Fibroblast of peridontal ligament (primary cell): ENCODE measurements around the gene HELZ2.

Experiments
- DNase-seq: peaks from one replicate; pipeline ENCODE4 v3.0.0-alpha.2; 2010; ENCODE audit errors: extremely low read depth

HELZ2 gene

DNA sequence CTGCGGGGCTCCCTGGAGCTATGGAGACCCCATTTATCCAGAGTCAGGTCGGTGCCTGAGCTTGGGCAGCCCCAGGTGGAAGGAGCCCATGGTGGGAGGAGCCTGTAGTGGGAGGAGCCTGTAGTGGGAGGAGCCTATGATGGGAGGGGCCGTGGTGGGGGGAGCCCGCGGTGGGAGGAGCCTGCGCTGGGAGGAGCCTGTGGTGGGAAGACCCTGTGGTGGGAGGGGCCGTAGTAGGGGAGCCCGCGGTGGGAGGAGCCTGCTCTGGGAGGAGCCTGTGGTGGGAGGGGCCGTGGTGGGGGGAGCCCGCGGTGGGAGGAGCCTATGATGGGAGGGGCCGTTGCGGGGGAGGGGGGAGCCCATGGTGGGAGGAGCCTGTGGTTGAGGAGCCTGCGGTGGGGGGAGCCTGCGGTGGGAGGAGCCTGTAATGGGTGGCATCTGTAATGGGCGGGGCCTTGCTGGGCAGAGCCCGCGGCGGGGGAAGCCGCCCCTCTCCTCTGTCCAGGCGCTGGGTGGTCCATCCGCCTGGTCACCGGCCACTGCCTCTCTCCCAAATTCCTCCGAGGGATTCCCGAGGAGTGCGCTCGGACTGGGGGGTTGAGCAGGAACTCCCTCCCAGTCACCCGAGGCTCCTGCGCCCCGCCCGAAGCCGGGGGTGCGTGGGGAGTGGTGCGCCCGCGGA, 20.6 kb downstream of the HELZ2 start:
- DNase-seq = peak; percentile 74

DNA sequence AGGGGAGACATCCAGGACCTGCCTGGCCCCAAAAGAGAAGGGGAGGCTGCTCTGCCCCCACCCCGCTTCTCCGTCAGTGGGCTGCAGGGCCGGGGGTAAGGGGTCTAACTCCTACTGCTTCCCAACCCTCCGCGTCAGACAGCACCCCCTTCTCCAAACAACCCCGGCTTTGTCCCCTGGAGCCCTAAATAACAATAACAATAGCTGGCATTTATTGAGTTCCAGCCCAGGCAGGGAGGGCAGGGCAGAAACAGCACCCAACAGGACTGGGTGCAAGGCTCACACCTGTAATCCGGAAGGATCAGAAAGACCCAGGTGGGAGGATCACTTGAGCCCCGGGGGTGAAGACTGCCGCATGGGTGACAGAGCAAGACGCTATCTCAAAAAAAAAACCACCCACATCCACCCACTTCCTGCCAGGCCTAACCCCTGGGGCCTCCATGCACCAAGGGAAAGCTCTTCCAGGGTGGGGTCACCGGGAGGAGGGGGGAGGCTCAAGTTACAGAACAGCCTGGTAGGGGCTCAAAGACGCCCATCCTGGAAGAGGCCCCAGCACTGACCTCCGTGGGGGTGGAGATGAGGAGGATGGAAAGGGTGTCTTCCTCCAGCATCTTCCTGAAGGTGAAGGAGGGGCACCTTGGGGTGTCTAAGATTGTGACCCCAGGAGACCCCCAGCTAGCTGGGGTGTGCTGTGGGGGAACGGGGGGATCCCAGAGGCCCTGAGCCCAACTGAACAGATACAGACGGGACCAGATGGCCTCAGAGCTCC, 21.4 kb downstream of the HELZ2 start:
- no peak for DNase-seq

DNA sequence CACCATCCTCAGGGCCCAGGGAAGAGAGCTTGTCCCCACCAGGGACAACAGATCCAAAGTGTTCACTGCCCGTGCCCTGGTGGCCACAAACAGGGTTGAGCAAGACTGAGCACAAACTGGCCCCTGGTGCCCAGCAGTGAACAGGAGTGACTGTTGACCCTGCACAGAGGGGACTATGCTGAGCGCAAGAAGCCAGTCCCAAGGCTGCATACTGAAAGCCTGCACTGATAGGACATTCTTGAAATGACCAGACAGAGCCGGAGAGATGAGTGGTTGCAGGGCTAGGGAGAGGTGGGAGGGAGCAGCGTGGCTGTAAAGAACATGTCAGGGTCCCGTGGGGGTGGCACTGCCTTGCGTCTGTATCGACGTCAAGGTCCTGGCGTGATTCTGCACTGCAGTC, 23.0 kb downstream of the HELZ2 start:
- no peak for DNase-seq

DNA sequence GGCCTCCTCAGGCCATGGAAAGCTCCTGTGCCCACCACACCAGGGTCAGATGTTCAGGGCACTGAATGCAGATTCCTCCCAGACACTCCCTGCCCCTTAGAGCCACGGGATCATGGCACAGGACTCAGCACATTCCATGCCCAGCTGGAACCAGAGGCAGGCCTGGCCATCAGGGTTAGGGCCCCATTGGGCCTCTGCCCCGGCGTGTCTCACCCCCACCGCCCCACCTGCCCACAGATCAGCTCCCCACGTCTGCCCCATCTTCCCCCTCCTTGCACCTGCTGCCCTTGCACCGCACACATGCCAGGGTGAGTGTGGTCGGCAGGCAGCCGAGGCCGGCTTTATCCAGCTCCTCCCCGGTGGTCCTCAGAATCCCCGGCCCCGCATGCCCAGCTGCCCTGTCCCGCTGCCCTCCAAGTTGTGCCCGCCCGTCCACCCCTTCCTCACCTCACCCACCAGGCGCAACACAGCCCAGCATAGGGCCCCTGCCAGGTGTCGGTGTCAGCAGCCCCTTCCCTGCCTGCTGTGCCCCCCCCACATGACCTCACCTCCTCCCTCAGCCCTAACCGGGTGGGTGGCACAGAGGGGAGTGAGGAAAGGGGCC, 24.3 kb downstream of the HELZ2 start:
- DNase-seq = no peak

DNA sequence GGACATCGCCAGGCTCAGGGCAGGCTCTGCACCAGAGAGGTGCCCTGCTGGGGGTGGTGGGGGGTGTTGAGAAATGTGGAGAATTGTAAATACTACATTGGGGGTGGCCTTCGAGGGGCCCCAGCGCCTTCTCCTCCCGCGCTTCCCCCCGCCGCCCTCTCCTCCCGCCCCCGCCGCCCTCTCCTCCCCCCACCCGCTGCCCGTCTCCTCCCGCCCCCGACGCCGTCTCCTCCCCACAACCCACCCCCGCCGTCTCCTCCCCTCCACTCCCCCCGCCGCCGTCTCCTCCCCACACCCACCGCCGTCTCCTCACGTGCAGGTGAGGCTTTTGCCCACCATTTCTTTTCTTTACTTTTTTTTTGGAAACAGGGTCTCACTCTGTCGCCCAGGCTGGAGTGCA, 25.0 kb downstream of the HELZ2 start:
- DNase-seq = no peak

DNA sequence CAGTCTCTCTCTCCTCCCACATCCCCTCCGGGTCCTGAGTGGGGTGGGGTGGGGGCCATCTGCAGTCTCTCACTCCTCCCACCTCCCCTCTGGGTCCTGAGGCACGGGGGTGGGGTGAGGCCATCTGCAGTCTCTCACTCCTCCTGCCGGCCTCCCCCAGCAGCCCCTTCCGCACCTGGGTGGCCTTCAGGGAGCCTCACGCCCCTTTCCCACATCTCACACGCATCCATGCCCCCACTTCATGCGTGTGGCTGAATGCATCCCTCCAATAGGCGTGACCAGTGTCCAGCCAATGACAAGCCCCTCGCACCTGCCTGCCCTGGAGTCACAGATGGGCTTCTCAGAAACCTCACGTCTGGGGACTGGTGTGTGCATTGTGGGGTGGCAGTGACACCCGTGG, 25.5 kb downstream of the HELZ2 start:
- no peak for DNase-seq

DNA sequence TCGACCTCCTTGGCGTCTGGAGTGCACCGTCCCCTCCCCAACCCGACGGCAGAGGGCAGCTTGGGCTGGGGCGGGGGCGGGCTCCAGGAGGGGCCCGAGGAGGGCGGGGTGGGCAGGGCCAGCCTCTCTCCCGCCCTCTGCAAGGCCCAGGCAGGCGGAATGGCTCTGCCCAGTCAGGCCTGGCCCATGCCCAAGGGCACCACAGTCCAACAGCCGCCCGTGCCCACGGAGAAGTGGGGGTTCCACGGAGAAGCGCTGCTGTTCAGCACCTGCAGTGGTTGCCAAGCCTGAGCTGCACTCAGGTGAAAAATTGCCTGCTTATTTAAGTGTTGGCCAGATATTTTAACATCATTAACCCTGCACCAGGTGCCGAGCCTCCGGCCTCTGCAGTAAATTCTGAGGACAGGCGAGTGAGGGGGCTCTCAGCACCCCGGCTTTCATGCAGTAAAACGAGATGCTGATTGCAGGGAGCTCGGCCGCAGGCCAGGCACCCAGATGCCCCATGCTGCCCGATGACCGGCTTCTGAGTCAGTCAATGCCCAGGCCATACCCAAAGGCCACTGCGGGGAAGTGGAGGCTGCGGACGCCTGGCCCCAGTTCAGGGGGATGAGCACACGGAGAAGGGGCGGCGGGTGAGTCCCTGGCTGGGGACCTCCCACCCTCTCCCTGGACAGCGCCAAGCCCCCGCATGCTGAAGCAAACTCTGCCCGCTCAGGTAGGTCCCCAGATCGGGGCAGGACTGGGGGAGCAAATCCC, 26.1 kb downstream of the HELZ2 start, which contains the start of gene SRMS:
TSS of gene SRMS (minus strand) at position 25 of the 756 bp plus-strand sequence. CDS start 286 bp downstream, outside the sequence.
- no peak for DNase-seq

DNA sequence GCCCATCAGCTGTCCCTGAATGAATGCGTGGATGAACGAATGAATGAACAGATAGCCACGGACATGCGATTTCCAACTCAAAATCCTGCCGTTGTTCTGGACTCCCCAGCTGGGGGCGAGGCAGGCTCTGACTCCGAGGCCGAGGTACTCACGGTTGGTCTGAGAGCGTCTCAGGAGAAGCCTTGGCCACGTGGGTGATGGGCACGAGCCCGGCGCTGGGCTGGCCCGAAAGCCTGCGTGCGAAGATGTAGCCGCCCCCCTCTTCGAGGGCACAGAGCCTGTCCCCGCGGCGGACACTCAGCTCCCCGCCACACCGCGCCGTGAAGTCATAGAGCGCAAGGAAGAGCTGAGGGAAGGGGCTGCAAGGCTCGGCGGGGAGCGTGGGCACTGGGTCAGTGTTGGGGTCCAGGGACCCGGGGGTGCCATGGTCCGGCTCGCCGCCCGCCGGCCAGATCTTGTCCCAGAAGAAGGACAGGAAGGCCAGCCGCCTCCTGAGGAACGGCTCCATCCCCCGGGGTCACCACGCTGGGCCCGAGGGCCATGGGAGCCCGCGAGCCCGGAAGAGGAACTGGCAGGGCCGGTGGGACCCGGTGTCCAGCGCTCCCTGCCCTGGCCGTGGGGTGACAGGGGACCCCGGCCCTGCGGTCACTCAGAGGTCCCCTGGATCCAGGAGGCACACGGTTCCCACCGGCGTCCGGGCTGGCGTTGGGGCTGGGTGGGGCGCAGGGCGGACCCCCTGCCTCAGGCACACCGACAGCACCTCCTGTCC, 26.9 kb downstream of the HELZ2 start:
- DNase-seq = no peak

DNA sequence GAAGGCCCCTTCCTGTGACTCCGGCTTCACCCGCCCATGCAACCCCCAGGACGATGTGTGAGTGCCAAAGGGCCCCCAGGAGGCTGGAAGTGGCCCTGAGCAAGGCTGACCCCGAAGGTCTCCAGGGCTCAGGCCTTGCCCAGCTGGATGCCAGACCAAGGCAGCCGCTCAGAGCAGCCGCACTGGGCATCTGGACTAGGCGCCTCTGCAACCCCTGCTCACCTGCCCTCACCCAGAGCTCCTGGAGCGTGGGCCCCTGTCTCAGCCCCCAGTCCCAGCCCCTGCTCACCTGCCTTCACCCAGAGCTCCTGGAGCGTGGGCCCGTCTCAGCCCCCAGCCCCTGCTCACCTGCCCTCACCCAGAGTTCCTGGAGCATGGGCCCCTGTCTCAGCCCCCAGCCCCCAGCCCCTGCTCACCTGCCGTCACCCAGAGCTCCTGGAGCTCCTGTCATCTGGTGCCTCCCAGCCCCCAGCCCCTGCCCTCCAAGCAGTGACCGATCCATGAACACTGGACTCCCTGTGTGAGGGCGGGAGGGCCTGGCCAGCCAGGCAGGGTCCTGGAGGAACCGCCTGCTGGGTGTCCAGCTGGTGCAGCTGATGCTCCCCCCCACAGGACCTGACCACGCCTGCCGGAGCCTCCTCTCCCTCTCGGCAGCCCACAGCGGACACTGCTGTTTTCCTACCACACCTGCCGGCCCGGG, 27.6 kb downstream of the HELZ2 start:
- no peak for DNase-seq

DNA sequence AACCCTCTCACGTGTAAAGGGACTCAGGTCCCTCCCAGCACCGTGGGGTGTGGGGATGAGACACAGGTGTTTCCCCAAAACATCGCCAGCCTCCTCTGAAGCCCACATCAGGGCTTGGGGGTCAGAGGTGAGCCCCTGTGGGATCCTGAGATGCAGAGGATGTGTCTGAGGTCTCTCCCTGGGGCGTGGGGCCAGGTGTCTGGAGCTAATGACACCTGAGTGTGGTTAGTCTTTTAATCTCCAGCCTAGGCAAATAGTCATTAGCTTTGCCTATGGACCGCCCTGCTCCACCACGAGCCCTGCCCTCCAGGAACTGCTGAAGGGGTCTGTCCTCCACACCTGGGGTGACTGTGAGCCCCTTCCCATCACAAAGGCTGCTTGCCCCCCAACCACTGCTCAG, 28.2 kb downstream of the HELZ2 start:
- DNase-seq = no peak

DNA sequence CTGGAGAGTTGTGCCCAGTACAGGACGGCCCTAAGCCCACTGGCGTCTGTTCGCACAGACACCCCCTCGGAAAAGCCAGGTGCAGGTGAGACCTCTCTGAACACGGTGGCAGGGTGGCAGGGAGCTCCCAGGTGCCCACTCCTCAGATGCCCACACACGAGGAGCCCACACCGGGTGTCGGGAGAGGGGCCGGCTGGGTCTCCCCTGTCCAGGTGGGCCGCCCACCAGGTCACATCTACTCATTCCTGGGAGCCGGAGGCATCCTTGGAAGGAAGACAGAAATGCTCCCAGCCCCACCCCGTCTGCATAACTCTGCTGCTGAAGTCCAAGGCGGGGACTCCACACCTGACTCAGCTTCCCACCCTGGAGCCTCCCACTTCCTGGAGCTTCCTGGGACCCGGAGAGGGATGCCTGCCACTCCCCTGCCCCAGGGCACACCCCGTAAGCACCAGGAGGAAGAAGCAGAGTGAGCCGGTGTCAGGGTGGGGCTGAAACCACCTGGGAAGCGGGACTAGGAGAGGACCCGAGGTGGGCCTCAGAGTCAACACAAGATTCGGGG, 29.0 kb downstream of the HELZ2 start:
- no peak for DNase-seq

DNA sequence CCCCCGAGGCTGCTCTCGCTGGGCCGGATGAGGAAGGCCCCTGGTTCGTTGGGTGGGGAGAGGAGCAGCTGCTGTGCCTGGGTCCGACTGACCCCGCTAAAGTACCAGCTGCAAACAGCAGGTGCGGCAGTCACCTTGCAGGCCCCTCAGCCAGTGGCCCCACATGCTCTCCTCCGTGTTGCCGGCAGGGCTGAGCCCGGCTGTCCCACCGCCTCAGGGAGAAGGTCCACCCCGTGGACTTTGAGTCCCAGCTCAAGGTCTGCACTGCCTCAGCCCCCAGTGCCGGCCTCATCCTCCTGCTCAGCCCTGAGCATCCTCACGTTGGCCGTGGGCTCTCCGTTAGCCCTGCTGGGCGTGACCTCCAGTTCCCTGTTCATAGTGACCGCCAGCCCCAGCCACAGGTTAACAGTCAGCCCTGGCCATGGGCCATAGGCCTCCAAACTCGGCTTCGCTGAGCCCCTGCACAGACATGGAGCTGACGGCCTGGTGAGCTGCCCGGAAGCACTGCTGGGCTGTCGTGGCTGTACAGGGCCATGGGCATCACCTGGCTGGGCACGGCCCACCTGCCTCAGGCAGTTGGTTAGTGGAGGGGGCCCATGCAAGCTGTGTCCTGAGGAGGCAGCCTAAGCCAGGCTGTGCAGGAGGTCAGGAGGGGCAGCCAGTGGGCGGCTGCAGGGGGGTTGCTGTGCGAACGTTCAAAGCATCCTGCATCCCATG, 29.6 kb downstream of the HELZ2 start:
- no peak for DNase-seq

DNA sequence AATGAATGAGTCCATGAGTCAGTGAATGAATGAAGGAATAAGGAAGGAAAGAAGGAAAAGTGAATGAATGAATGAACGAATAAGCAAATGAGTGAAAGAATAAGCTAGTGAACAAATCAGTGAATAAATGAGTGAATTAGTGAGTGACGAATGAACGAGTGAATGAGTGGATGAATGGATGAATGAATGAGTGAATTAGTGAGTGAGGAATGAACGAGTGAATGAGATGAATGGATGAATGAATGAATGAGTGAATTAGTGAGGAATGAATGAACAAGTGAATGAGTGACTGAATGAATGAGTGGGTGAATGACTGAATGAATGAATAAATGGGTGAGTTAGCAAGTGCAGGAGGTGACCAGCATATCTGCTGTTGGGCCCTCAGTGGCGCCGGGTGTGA, 30.3 kb downstream of the HELZ2 start:
- no peak for DNase-seq

DNA sequence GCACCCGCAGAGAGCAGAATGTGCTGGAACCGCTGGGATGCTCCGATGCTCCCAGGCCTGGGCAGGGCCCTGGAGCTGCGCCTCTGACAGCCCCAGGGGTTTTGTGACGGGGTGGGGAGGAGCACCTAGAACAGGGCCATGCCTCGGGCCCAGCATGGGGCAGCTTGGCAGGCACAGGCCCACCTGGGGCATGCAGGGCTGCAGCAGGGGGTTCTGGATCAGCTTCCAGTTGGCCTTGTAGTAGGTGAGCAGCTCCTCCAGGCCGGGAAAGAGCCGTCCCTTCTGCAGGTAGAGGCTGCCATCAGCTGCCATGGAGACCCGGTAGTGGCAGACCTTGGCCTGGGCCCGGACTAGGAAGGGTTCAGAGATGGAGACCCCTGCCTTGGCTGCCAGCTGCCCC, 30.9 kb downstream of the HELZ2 start:
- DNase-seq = no peak

DNA sequence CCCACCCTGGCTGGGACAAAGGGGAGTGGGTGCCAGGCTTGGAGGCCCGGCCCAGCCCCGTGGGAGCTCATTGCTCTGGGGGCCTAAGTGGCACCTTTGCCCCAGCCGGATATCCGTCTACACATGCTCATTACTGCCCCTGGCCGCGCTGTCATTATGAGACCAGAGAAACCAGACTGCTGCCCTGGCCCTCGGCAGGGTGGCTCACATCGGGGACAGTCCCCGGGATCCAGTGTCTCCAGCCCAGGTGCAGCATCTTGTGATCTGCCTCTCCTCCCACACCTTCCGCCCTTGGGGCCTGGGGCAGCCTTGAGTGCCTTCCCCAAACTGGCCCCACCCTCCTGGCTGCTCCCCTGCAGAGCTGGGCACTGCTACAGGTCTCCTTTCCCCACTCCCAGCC, 31.3 kb downstream of the HELZ2 start:
- no peak for DNase-seq

DNA sequence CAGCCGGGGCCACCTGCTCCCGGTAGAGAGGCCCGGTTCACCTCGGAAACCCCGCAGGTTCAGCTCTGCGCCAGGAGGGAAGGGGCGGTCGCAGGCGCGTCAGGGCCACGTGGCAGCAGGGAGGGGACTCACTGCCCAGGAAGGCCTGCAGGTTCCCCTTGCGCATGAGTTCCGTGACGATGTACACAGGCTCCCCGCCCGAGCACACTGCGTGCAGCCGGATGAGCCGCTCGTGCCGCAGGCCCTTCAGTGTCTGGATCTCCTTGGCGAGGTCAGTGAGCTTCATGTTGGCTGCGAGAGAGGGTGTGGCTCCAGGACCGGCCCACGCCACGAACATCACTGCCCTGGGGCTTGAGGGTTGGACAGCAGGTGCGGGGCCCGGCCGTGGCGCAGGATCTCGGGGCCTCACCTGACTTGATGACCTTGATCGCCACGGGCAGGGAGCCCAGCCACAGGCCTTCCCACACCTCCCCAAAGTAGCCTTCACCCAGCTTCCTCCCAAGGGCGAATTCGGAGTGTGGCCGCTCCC, 31.9 kb downstream of the HELZ2 start:
- DNase-seq = no peak

DNA sequence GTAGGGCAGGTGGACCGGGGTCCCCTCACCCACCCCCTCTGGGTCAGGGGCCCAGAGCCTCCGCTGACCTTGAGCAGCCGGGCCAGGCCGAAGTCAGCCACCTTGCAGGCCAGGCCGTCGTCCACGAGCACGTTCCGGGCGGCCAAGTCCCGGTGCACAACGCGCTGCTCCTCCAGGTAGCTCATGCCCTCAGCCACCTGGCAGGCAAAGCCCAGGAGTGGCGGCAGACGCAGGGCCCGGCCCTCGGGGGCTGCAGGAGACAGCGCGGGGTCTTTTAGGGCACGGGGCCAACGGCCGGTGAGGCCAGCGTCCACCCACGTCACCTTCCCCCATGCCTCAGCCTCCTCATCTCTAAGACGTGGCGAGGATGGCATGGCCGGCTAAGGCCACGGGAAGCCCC, 32.7 kb downstream of the HELZ2 start:
- DNase-seq = no peak

DNA sequence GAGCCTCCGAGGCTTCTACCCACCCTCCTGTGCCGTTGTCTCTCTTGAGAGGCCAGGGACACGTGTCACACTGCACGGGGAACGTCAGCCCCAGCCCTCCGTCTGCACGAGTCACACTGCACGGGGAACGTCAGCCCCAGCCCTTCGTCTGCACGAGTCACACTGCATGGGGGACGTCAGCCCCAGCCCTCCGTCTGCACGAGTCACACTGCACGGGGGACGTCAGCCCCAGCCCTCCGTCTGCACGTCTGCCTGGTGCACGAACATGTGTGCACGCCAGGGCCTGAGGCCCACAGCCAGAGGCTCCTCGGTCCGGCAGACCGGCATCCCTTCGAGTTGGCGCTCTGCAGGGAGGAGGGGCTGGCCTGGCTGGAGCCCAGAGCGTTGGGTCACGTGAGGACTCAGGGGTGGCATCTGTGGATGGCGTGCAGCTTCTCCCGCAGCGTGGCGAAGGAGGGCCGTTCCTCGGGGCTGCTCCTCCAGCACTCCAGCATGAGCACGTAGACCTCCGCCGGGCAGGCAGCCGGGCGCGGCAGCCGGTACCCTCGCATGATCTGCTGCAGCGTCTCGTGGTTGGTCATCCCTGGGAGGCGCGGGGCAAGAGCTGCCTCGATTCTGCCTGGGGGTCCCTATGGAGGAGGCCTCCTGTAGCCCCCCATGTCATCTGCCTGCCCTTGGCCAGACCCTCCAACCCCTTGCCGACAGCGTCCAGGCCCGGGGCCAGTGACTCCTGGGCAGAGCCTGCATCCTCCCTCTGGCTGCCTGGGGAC, 33.4 kb downstream of the HELZ2 start:
- no peak for DNase-seq
